Large intestine (tissue), 3 donors: Measurements from ENCODE around the gene PANX2. TPM values are rescaled to one million over a fixed set of nuclear protein-coding genes. Genes with fewer than 3 reads are reported as not detected.

ENCODE experiments used
- DNase-seq, 2 donors: peaks; one replicate each; pipeline versions ENCODE4 v3.0.0 to v3.0.0-alpha.2; 2013
- H3K27ac ChIP-seq: one replicate; pipeline ENCODE4 v1.5.1; 2013; ENCODE audit warnings: low read length
- H3K27me3 ChIP-seq: 2 replicates; pipeline ENCODE4 v1.6.1; 2013; ENCODE audit warnings: low read length; ENCODE audit not compliant: control insufficient read depth, insufficient read depth
- H3K36me3 ChIP-seq: 2 replicates; pipeline ENCODE4 v1.6.1; 2013; ENCODE audit warnings: low read length; ENCODE audit not compliant: control insufficient read depth, insufficient read depth
- H3K4me1 ChIP-seq: one replicate; pipeline ENCODE4 v1.6.1; 2013; ENCODE audit warnings: low read length; ENCODE audit not compliant: control insufficient read depth, insufficient read depth
- H3K4me3 ChIP-seq: one replicate; pipeline ENCODE4 v1.5.1; 2013; ENCODE audit warnings: low read length
- H3K9me3 ChIP-seq: one replicate; pipeline ENCODE4 v1.6.1; 2013; ENCODE audit warnings: mild to moderate bottlenecking, low read depth, low read length, moderate library complexity; ENCODE audit not compliant: control insufficient read depth
- WGBS: methylation state at CpG from one replicate; pipeline ENCODE4 v1.1.5; 2013; ENCODE audit warnings: low lambda C conversion rate; ENCODE audit not compliant: insufficient coverage; 5-methylcytosine and 5-hydroxymethylcytosine counted together
- polyA plus RNA-seq: library from polyadenylated mRNA; unstranded; fragments of 120-200 nt; gene quantifications from one replicate; pipeline ENCODE4 v1.2.1, GENCODE V29; 2013

Gene PANX2
- polyA plus RNA-seq, 1 donor, result 0.55 TPM

- no peaks in the 10 kb centered on the region for H3K36me3 ChIP-seq
- peaks cover 13% of the 10 kb centered on the region for H3K4me1 ChIP-seq
- H3K27me3 ChIP-seq, result peaks cover 29% of the 10 kb centered on the region
- DNase-seq, result no peak
- peaks cover 19% of the 10 kb centered on the region for H3K9me3 ChIP-seq
- WGBS, result no CpG with 5 or more reads among the region's 26 CpGs
- no peak overlapping the region for H3K27ac ChIP-seq
- no peak overlapping the region for H3K4me3 ChIP-seq
These were observed 2.9 kb downstream of the PANX2 start for GRCh38 chr22:50173311-50173982.

- Histone ChIP-seq H3K27me3 (peaks cover 29% of the 10 kb centered on the region), H3K4me3 (no peak overlapping the region), H3K4me1 (peaks cover 13% of the 10 kb centered on the region), H3K36me3 (no peaks in the 10 kb centered on the region), H3K9me3 (peaks cover 24% of the 10 kb centered on the region), H3K27ac (no peak overlapping the region)
- WGBS, result no CpG with 5 or more reads among the region's 6 CpGs
- no peak for DNase-seq
These were observed 3.4 kb downstream of the PANX2 start for GRCh38 chr22:50173983-50174355.

GRCh38 chr22:50174382-50175190 is 4.1 kb downstream of the PANX2 start:
- Histone ChIP-seq H3K4me1 (peaks cover 13% of the 10 kb centered on the region), H3K36me3 (no peaks in the 10 kb centered on the region), H3K4me3 (no peak overlapping the region), H3K27me3 (peaks cover 23% of the 10 kb centered on the region), H3K9me3 (peaks cover 26% of the 10 kb centered on the region), H3K27ac (no peak overlapping the region)
- WGBS, result no CpG with 5 or more reads among the region's 27 CpGs
- no peak for DNase-seq

- WGBS, result no CpG with 5 or more reads among the region's 6 CpGs
These were observed 4.6 kb downstream of the PANX2 start for GRCh38 chr22:50175191-50175461.

GRCh38 chr22:50175921-50176849 is 5.7 kb downstream of the PANX2 start:
- no CpG with 5 or more reads among the region's 27 CpGs for WGBS
- H3K4me1 ChIP-seq, result peaks cover 11% of the 10 kb centered on the region
- H3K4me3 ChIP-seq, result no peak overlapping the region
- H3K27ac ChIP-seq, result no peak overlapping the region
- peaks cover 29% of the 10 kb centered on the region for H3K9me3 ChIP-seq
- DNase-seq, result no peak
- H3K36me3 ChIP-seq, result no peaks in the 10 kb centered on the region
- peaks cover 18% of the 10 kb centered on the region for H3K27me3 ChIP-seq

More at GRCh38 chr22:50175191-50175461, 4.6 kb downstream of the PANX2 start:
- H3K4me3 ChIP-seq, result no peak overlapping the region
- peaks cover 23% of the 10 kb centered on the region for H3K27me3 ChIP-seq
- peaks cover 29% of the 10 kb centered on the region for H3K9me3 ChIP-seq
- DNase-seq, result no peak
- no peaks in the 10 kb centered on the region for H3K36me3 ChIP-seq
- peaks cover 13% of the 10 kb centered on the region for H3K4me1 ChIP-seq
- H3K27ac ChIP-seq, result no peak overlapping the region

- Histone ChIP-seq H3K4me3 (no peak overlapping the region), H3K9me3 (peaks cover 29% of the 10 kb centered on the region), H3K27me3 (peaks cover 10% of the 10 kb centered on the region), H3K36me3 (no peaks in the 10 kb centered on the region), H3K27ac (no peak overlapping the region), H3K4me1 (peaks cover 3% of the 10 kb centered on the region)
- no peak for DNase-seq
- 98% methylated on average over 13 of the region's 76 CpGs for WGBS
These were observed 6.5 kb downstream of the PANX2 start for GRCh38 chr22:50176850-50177536.

GRCh38 chr22:50177537-50178470 is 7.3 kb downstream of the PANX2 start:
- Histone ChIP-seq H3K27me3 (peaks cover 8% of the 10 kb centered on the region), H3K27ac (no peak overlapping the region), H3K4me3 (no peak overlapping the region), H3K4me1 (no peaks in the 10 kb centered on the region), H3K9me3 (peaks cover 29% of the 10 kb centered on the region), H3K36me3 (no peaks in the 10 kb centered on the region)
- DNase-seq, result no peak
- no CpG with 5 or more reads among the region's 98 CpGs for WGBS

- no peak overlapping the region for H3K4me3 ChIP-seq
- no CpG with 5 or more reads among the region's 22 CpGs for WGBS
- H3K9me3 ChIP-seq, result peaks cover 29% of the 10 kb centered on the region
- no peak for DNase-seq
- no peaks in the 10 kb centered on the region for H3K4me1 ChIP-seq
- H3K27me3 ChIP-seq, result peaks cover 8% of the 10 kb centered on the region
- no peaks in the 10 kb centered on the region for H3K36me3 ChIP-seq
- H3K27ac ChIP-seq, result no peak overlapping the region
These were observed 7.9 kb downstream of the PANX2 start for GRCh38 chr22:50178471-50178864.
